ENCODE measurements around the gene CLDND2. TPM values are rescaled to one million over a fixed set of nuclear protein-coding genes. Genes with fewer than 3 reads are reported as not detected.

Gene CLDND2
- total RNA-seq, 1 donor from 2014 or later: 23.2 TPM

Other genes starting within 250 kb of the CLDND2 start
- 0.29 and 0.42 TPM in 2 replicates for gene SIGLEC9, start 244.1 kb downstream of the CLDND2 start, total RNA-seq
- gene SIGLEC7, start 226.7 kb downstream of the CLDND2 start, total RNA-seq: not detected in 2 replicates
- 6.3 and 6.8 TPM in 2 replicates for gene CD33, start 143.9 kb downstream of the CLDND2 start, total RNA-seq
- gene SIGLECL1, start 117.9 kb downstream of the CLDND2 start, total RNA-seq: not detected in 2 replicates
- gene IGLON5, start 57.4 kb downstream of the CLDND2 start, total RNA-seq: 1.2 and 1.3 TPM in 2 replicates
- 5.6 and 6.0 TPM in 2 replicates for gene VSIG10L, start 26.9 kb downstream of the CLDND2 start, total RNA-seq
- gene ETFB, start 2.6 kb downstream of the CLDND2 start, total RNA-seq: 174 and 180 TPM in 2 replicates
- 376 and 393 TPM in 2 replicates for gene NKG7, start 3.7 kb upstream of the CLDND2 start, total RNA-seq
- gene LIM2, start 19.0 kb upstream of the CLDND2 start, total RNA-seq: not detected in 2 replicates
- gene C19orf84, start 21.6 kb upstream of the CLDND2 start, total RNA-seq: 0.15 and 0.18 TPM in 2 replicates
- gene SIGLEC10, start 48.6 kb upstream of the CLDND2 start, total RNA-seq: 2.5 and 3.7 TPM in 2 replicates
- gene SIGLEC8, start 89.5 kb upstream of the CLDND2 start, total RNA-seq: 0.10 and 0.13 TPM in 2 replicates
- not detected in 2 replicates for gene CEACAM18, start 109.5 kb upstream of the CLDND2 start, total RNA-seq
- 0.52 and 0.54 TPM in 2 replicates for gene SIGLEC12, start 132.8 kb upstream of the CLDND2 start, total RNA-seq
- 0.98 and 1.6 TPM in 2 replicates for gene SIGLEC6, start 162.7 kb upstream of the CLDND2 start, total RNA-seq
- gene ZNF175, start 202.3 kb upstream of the CLDND2 start, total RNA-seq: 7.9 and 8.4 TPM in 2 replicates